NCI-H82 treated with DMSO at 0.1 percent for 48 hours (cell line): ENCODE results near the gene LRIG3.

Experiments
- DNase-seq: peaks from one replicate; lab custom pipeline; 2025; ENCODE audit not compliant: unreplicated experiment; lab: John Stamatoyannopoulos, UW

The LRIG3 gene

DNA sequence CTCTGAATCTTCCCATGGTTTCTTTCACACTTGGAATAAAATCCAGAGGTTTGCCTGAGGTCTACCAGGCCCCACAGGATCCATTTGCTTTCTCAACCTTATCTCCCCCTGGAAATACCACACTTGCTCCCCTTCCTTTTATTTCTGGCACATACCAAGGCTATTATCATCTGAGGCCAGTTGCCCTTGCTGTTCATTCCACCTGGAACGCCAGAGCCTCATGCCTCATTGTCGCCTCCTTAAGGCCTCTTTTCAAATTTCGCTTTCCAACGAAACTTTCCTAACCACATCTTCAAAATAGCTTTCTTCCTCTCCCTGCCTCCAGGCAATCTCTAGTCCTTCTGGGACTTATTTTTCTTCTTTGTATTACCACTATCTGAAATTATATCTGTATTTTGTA, 11.2 kb upstream of the LRIG3 start:
- DNase-seq = no peak

DNA sequence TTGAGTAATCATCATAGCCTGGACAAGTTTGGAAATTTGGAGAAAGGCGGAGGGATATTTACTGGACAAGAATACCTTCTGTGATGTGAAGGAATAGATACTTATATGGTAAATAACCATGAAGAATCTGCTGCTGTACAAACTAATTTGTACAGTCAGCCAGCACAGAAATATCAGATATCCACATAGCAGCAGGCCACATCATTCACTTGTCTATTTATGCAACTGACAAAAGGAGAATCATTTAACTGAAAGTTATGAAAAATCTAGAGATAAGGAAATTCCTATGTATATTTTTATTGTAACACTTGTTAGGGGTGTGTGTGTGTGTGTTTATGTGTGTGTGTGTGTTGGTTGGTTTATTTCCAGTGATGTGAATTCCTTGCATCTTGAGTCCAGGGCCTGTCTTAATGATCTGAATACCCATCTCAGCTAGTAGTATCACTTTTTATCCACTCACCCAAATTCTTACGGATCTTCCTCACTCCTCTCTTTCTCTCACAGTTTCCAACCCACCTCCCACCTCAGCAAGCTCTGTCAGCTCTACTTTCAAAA, 10.5 kb upstream of the LRIG3 start:
- DNase-seq = no peak

DNA sequence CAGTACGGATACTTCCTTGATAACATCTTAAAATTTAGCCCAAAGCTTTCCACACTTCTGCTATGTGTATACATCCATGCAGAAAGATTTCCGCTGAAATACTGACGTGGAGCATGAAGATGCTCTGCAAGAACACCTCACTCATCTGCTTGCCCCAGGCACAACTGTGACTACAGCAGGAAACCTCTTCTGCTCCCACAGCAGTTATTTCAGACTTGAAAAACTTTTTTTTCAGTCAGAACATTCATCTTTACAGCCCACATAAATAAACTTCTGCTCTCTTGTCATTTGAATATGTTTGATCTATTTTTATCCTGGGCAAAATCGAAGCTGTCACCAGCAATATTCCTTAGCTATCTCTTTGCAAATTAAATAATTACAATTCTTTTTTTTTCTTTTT, 6.8 kb upstream of the LRIG3 start:
- no peak for DNase-seq

DNA sequence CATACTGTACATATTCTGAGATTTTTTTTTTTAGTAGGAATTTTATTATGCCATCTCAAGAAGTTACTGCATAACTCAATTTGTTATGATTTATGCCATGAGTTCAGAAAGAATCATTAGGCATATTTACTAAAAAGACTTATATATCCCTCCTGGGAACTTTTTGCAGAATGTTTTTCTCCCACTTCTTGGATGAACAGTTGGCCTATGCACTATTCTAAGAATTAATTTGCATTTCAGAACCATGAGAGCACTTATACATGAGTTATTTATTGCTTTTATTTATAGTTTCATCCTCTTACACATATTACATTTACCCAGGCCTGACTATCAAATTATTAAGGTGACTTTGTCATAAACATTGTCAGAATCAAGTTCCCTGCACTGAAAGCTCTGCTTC, 6.3 kb upstream of the LRIG3 start:
- DNase-seq = no peak

DNA sequence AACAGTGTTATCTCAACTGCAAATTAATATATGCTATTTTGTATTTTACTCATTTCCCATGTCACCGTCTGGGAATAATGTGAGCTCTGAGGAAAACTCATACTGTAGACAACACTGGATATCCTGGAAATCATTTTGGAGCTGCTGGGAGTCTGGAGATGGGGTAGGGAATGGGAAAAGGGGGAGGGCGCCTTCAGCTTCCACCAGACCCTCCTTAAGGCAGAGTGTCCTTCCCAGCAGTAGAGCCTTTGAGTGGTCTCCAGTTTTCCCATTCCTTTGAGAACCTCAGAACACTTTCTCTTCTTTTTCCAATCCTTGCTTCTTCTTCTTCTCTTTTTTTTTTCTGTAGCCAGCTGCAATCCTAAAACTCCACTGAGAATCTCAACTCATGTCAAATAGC, 5.4 kb upstream of the LRIG3 start:
- no peak for DNase-seq

DNA sequence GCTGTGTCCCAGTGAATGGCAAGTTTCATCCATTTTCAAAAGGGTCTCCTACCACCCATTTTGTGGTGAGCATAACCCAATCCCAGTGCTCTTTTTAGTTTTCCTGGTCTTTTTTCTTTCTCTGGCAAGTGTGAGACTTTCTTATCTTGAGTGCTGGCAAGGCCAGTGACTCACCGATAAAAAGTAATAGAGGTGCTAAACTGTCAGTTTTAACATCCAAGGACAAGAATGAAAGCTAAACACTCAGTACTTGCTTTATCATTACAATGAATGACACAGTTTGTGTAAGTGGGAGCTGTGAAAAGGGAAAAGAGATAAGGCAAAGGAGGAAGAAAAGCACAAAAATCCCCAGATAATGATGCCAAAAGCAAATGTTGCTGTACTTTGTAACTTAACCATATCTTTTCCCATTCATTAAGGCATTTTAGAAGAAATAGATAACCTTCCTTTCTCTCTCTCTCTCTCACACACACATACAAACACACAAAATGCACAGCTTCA, 4.9 kb upstream of the LRIG3 start:
- DNase-seq = no peak

DNA sequence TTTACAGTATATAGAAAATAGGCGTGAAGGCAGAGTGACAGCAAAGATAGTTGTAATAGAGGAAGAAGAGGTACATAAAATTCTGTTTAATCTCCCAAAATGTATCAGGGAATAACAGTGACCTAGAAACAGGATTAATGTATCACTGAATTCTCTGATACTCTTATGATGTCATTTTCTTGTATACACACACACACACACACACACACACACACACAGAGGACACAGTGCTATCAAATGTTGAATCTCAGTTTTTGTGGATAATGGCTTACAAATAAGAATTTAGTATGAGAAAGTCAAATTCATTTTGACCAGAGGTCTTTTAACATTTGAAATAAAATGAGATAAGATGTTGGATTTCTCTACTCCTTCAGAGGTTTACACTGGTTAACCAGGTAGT, 4.3 kb upstream of the LRIG3 start:
- no peak for DNase-seq

DNA sequence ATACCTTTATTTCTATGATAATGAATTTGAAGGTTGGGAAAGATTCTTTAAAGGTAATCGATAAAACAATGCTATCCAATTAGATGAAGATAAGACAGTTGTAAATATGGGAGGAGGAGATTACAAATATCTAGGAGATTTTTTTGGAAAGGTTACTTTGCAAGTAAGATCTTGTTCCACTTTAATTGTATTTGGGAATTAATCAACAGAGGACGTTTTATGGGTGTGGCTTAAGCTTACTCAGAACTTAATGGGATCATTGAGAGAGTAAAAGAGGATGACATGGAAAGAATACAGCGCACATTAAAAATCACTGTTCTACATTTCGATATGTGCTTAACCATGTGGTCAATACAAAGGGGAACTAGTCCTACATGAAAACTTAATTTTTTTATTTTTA, 3.5 kb upstream of the LRIG3 start:
- DNase-seq = peak; percentile 17

DNA sequence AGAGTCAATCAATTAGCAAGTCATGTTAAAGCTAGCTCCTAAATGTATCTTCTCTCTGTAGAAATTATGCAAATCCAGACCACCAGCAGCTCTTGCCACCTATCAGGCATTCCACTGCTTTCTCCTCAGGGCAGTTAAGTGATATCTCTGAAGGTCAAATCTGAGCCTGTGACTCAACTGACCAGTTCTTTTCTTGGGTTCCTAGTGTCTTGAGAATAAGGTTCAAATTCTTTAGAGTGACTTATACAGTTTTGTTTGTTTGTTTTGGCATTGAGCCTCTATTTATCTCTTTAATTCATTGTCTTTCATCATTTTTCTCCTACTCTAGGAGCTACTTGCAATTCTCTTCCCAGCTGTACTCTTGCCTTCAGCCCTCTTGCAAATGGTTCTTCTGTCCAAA, 2.5 kb upstream of the LRIG3 start:
- DNase-seq = no peak

DNA sequence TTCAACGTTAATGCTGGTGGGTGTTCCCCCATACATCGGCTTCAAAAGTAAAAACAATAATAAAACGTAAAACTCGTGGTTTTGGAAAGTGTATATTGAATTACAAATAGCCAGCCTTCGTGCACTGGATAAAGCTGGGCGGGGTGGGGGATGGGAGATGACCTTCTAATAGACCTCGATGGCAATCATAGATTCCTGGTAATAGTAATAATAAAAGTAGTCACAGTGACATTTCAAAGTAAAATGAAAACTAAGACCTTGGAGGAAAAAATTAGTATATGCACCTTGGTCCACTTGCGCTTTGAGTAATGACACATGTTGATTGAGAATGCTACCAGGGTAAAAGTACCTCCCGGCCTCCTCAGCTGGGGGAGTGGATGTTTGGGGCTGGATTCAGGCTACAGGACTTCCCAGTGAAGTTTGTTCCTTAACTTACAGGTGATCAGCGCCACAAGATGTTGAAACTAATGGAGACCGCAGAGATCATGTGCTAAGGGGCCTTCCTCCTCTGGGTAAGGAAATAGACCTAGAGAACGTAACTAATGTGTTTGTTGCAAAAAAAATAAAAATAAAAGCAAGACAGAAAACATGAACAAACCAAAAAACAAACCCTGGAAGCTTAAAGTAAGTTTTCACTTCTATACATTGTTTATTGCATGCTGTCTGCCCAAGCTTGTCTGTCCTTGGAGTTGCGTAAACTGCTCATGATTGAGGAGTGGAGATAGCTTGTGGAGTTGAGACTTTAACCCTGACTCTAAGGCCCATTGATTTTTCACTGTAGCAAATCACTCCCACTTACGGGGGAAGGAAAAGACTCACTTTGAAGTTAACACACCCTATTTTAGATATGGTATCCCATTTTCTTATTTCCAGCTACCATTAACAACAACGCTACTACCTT, 907 bp upstream of the LRIG3 start:
- DNase-seq = no peak

DNA sequence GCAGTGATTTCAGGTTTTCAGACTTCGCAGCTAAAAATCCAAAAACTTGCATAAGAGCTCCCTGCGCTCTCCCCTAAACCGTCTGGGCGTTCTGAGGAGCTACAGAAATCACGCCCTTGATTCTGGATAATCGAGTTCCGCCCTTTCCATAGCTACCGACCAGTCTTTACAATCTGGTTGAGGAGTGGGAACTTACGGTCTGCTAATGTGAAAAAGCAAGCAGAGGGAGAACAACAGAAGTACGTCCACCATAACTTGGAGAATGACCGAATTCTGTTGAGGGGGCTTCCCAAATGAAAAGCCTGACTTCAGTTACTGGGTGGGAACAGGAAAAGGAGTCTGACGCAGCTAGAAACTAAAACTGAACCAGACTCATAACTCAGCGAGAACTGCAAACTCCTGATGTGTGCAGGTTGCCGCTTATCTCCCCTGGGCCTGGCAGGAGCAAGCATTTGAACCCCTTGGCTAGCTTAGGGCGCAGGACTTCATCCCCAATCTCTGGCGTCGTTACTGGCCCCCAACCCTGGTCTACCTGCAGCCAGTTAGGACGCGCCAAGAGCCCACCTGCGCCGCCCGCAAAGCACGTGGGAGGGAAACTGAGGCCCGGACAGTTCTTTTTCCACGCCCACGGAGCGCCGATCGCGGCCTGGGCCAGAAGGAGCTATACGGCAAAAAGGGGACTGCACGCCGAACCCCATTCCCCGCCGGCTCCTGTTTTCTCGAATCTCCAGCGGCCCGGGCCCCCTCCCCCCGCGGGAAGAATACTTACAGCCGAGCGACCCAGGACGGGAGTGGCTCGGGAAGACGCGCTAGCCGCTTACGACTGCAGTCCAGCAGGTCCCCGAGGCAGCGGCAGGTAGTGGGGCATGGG, 838 bp downstream of the LRIG3 start:
- DNase-seq = peak; percentile 11

DNA sequence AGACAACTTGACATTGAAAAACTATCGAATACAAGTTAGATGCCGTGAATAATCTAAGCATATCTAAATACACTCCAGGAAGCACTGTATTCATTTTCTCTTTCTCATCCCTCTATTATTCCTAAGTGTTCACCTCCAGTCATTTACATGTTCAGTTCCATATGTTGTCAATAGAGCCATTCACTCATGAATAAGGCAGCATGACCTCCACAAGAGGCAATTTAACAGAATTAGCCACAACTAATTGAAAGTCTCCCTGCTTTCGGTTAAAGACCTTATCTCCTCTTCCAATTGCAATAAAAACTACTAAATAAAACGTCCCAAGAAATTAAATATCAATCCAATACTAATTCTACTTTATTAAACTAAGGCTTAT, 1.8 kb downstream of the LRIG3 start:
- peak; percentile 7 for DNase-seq

DNA sequence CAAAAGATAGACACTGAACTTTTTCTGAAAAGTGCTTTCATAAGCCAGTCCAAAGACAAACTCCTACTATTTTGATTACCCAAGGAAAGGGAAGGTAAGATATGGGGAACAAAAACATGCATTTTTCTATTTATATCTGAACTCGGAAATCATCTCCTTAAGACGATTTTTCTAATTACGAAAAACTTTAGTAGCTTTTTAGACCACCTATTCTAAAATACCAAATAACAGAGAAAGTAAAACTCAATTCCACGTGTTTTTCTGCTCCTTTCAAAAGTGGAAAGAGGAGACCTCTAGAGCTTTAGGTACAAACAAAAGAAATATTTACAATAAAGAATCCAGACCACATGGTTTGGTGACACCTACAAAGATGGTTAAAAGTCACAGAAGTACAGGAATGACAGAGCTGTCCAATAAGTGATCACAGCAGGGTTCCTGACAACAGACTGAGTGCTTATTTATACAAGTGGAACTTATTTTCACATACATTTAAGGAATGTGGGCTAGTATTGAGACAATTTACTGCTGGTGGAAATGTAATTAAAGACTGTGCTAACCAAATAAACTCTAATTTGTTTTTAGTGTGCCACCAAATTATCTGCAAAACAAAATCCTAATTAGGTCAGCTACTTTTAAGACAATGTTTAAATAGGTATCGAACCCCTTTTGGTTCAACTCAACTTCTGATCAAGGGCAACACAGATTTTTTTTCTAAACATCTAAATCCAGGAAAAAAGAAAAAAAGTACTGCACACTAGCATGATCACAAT, 2.4 kb downstream of the LRIG3 start:
- no peak for DNase-seq

DNA sequence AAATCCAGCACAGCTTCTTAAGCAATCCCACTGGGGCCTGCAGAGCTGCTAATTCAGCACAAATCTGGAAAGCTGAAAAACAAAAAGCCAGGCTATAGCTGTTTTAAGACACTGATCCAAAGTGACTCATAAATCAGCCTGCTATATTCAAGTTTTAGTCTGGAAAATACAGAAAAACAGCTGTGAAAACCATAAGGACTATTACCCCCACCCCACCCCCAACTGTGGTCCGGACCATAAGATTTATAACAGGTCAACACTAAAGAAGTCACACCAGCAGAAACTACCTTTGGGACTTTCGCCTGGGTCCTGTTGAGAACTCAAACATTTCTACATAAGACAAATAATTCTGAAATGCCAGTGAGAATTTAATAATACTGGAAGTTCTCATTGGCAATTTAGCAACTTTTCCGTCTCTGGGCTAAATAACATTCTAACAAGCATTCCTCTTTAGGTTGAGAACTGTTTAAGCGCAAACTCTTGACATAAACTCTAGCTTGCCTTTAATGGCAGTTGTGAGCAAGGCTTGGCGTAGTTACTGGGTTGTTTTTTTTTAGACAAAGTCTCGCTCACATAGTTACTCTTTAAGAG, 3.3 kb downstream of the LRIG3 start:
- DNase-seq = no peak

DNA sequence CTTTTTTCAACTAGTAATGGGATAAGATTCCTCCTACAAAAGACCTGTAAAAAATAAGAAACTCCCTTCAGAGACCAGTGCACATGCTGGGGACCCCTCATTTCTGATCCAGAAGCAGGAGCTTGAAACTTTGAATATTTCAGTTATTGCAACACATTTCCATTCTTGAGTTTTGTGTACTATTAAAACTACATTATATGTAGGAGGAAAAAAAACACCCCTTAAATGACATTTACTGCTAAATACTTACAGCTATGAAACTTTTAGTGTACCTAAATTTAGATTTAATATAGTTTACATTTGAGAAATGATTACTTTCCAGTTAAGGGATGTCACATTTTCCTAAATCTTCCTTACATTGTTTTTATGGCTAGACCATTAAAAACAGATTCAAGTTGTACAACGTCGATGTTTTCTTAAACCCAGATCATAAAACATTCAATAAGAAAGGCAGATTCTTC, 4.1 kb downstream of the LRIG3 start:
- no peak for DNase-seq

DNA sequence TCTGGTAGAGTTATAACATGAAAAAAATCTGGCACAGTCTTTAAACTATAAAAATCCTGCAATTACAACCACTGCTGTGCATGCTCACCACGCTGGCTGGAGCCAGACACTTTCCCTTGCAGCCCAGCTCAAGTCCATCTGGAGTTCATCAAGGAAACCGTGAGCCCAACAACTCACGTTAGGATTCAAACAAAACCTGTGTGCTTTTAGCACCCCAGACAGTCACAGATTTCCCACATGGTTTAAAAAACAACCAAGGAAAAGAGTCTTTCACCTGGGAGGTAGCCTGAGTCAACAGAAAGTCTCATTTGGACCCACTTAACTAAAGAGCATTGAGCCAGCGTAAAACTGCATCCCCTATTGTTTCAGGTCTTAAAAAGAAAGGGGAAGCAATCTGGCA, 4.7 kb downstream of the LRIG3 start:
- no peak for DNase-seq

DNA sequence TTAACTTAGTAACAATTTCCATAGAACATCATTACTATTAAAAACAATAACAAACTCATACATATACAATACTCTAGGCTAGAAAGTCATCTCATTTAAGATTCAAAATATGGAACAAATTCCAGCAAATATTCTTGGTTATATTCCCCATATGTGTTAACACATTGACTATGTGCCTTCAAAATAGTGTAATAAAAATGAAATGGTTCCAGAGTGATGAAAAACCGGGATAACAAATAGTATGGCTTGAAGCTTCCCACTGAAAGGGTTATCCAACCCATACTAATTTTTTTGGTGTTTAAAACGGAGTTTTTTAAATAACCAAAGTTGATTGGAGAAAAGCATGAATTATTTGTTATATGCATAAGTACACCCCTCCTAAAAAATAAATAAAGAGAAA, 5.3 kb downstream of the LRIG3 start:
- DNase-seq = no peak

DNA sequence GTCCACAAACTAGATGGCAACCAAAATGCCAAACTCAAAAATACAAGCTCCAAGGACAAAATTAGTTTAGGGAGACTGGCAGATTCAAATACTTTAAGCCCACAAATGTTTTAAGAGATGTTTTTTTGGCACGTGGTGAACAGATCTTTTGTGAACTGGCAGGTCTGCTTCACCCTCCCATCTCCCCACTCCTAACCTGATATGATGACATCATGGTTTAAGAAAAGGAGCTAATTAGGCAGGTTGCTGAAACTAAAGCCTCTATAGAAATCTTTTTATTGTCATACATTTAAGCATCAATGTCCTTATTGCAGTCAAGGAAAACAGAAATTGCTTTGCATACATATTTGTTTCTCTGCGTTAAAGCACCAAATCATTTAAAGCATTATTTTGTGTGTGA, 5.8 kb downstream of the LRIG3 start:
- DNase-seq = no peak

DNA sequence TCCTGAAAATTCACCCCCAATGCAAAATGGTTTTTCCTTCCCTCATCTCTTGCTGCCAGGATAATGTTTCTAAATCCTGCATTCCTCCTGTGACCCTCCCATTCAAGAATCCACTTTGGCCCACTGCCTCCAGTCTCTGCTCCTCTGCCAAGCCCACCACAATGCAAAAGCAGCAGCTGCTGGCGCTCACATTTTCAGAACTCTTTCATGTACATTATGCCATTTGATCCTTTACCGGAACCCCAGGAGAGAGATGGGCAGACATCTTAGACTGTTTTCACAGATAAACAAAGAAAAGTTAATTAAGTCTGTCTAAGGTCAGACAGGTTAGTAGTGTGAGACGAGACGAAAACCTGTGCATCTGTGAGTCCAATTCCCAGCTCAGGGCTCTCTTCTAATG, 12.9 kb downstream of the LRIG3 start:
- no peak for DNase-seq

DNA sequence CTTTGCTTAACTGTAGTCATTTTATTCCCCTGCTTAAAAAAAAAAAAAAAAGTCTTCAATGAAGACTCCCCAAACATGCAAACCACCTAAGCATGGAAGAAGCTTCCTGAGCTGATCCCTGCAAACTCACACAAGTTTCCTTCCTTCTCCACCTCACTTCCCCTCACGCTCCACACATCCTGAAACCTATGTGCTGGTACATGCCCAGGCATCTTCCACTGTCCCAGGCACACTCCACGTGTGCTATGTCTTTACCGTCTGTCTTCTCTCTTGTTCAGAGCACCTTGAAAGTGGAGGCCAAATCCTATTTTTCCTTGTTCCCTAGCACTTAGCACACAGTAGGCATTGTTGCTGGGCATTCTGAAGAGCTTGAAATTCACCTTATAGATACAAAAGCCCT, 13.4 kb downstream of the LRIG3 start:
- no peak for DNase-seq

DNA sequence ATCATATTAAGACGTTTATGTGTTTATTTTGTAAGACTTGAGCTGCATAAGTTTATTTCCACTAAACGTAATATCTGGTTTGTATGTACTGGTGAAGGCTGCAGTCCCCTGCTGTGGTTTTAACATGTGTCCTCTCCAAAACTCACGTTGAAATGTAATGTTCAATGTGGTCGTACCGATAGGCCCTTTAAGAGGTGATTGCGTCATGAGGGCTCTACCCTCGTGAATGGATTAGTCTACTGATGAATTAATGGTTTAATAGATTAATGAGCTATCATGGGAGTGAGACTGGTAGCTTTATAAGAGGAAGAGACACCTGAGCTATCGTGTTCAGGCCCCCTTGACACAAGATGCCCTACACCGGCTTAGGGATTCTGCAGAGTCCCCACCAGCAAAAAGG, 14.9 kb downstream of the LRIG3 start:
- no peak for DNase-seq
